H1 (cell line): ENCODE results near the gene CAPN1.
"Not testable (repeated sequence)": the region's sequence is repeated elsewhere in the genome, so short reads cannot be mapped to it uniquely, and the experiment has no call there.

ENCODE experiments used
- BACH1 ChIP-seq: IDR thresholded peaks from 2 replicates; pipeline ENCODE4 v1.6.1; 2012; ENCODE audit warnings: low read length, improper control_type of control experiment
- CHD1 ChIP-seq: IDR thresholded peaks from 2 replicates; pipeline ENCODE4 v1.6.1; 2012; ENCODE audit warnings: low read depth, low read length, improper control_type of control experiment
- CTCF ChIP-seq, 3 experiments: IDR thresholded peaks; 1 replicate in 2 of 3; 2 replicates in 1 of 3; pipeline versions ENCODE4 v1.5.1 to v1.6.1; 2011; ENCODE audit warnings: low read length in 3 of 3, mild to moderate bottlenecking in 3 of 3, inconsistent platforms in 2 of 3, low read depth in 1 of 3, moderate library complexity in 1 of 3; ENCODE audit not compliant: insufficient read depth in 1 of 3; ENCODE audit errors: control extremely low read depth in 1 of 3
- EP300 ChIP-seq, 2 experiments: IDR thresholded peaks; 1 replicate in 1 of 2; 2 replicates in 1 of 2; pipeline ENCODE4 v1.6.1; 2011 to 2012; ENCODE audit warnings: low read depth in 2 of 2, low read length in 2 of 2, mild to moderate bottlenecking in 2 of 2, borderline replicate concordance in 1 of 2, inconsistent platforms in 1 of 2, moderate library complexity in 1 of 2
- EZH2 ChIP-seq: fragments of 200-600 bp; sonication (generic); IDR thresholded peaks from 2 replicates; pipeline ENCODE4 v1.7.1; 2012; ENCODE audit warnings: low read depth, mild to moderate bottlenecking, moderate library complexity, low read length, inconsistent platforms; ENCODE audit not compliant: severe bottlenecking
- HDAC6 ChIP-seq: IDR thresholded peaks from one replicate; pipeline ENCODE4 v1.7.1; 2012; ENCODE audit warnings: low read depth, mild to moderate bottlenecking, inconsistent platforms, low read length, moderate library complexity
- JUND ChIP-seq: IDR thresholded peaks from 2 replicates; pipeline ENCODE4 v1.6.1; 2011; ENCODE audit warnings: mild to moderate bottlenecking, improper control_type of control experiment, low read length
- SP4 ChIP-seq: IDR thresholded peaks from 2 replicates; pipeline ENCODE4 v1.6.1; 2012; ENCODE audit warnings: low read length, inconsistent platforms

DNA sequence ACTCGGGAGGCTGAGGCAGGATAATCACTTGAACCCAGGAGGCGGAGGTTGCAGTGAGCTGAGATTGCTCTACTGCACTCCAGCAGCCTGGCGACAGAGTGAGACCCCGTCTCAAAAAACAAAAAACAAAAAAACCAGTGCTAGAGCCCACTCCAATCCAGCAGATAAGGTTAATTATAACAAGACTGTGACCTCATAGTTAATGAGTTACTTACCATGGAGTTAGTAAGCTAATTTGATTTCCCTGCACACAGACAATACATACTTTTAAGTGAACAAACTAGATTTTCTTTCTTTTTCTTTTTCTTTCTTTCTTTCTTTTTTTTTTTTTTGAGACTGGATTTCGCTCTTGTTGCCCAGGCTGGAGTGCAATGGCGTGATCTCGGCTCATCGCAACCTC lies 63.3 kb downstream of the CAPN1 start:
- not testable (repeated sequence) for TF ChIP-seq CTCF (IDR thresholded peaks at IDR 0.05; ENCODE audit: control extremely low read depth in 1 of 3, insufficient read depth in 1 of 3, low read depth in 1 of 3, low read length in 3 of 3); HDAC6; CHD1; SP4; EZH2; EP300 (IDR thresholded peaks at IDR 0.05; ENCODE audit: borderline replicate concordance in 1 of 2, low read depth in 2 of 2, low read length in 2 of 2); BACH1; JUND
